H1 (cell line): ENCODE results near the gene GDAP1L1. TPM values are rescaled to one million over a fixed set of nuclear protein-coding genes. Genes with fewer than 3 reads are reported as not detected.

Experiments
- CTCF ChIA-PET: fragments of 300-600 bp; sonication (Branson Sonifier 250); formaldehyde crosslinking; loops from one replicate; lab custom pipeline; 2021; ENCODE audit not compliant: partially characterized antibody; lab: Charles Lee
- POLR2A ChIA-PET: fragments of 300-600 bp; sonication (Branson Sonifier 250); formaldehyde crosslinking; loops from one replicate; lab custom pipeline; 2021; ENCODE audit warnings: inconsistent platforms; ENCODE audit not compliant: partially characterized antibody; lab: Charles Lee
- DNase-seq, 2 experiments: peaks; one replicate each; pipeline versions ENCODE4 v3.0.0 to v3.0.0-alpha.2; 2010 to 2022; ENCODE audit warnings: low spot score in 2 of 2, low read depth in 1 of 2, mixed read lengths in 1 of 2
- FAIRE-seq: peaks from 2 replicates; lab custom pipeline; 2011; peaks lifted over from hg19 to GRCh38; lab: Jason Lieb, UNC
- H2AFZ ChIP-seq: 2 replicates; pipeline ENCODE4 v1.8.1; 2012; ENCODE audit warnings: low read length, inconsistent platforms
- H2AK5ac ChIP-seq: 2 replicates; pipeline ENCODE4 v1.6.1; 2013; ENCODE audit warnings: low read depth, low read length
- H2BK120ac ChIP-seq: replicated peaks from 2 replicates; pipeline ENCODE3; 2013; ENCODE audit warnings: low read depth, low read length, inconsistent platforms
- H2BK12ac ChIP-seq: 2 replicates; pipeline ENCODE4 v1.6.1; 2013; ENCODE audit warnings: low read depth, low read length
- H2BK15ac ChIP-seq: 2 replicates; pipeline ENCODE4 v1.6.1; 2013; ENCODE audit warnings: low read length
- H2BK20ac ChIP-seq: 2 replicates; pipeline ENCODE4 v1.6.1; 2013; ENCODE audit warnings: low read length
- H2BK5ac ChIP-seq: 2 replicates; pipeline ENCODE4 v1.6.1; 2013; ENCODE audit warnings: low read depth, low read length
- H3K14ac ChIP-seq: 2 replicates; pipeline ENCODE4 v1.6.1; 2013; ENCODE audit warnings: inconsistent platforms; ENCODE audit not compliant: insufficient read length
- H3K18ac ChIP-seq: 2 replicates; pipeline ENCODE4 v1.6.1; 2013; ENCODE audit warnings: low read length; ENCODE audit errors: extremely low read depth
- H3K23ac ChIP-seq: 2 replicates; pipeline ENCODE4 v1.6.1; 2013; ENCODE audit warnings: inconsistent platforms; ENCODE audit not compliant: insufficient read length
- H3K23me2 ChIP-seq: 2 replicates; pipeline ENCODE4 v1.6.1; 2013; ENCODE audit warnings: low read depth, low read length
- H3K27ac ChIP-seq: 2 replicates; pipeline ENCODE4 v1.6.1; 2011; ENCODE audit warnings: low read depth, low read length, inconsistent platforms
- H3K27me3 ChIP-seq, 4 experiments: replicated peaks in 1 of 4; 1 replicate in 1 of 4; 2 replicates in 3 of 4; pipeline versions ENCODE4 v1.6.1 to v1.8.1; 2011 to 2013; ENCODE audit warnings: low read length in 3 of 4, mild to moderate bottlenecking in 3 of 4, inconsistent platforms in 2 of 4, mixed read lengths in 2 of 4, moderate library complexity in 1 of 4; ENCODE audit not compliant: control insufficient read depth in 3 of 4, insufficient read depth in 3 of 4; ENCODE audit errors: extremely low read depth in 1 of 4
- H3K36me3 ChIP-seq, 4 experiments: 2 replicates each; pipeline versions ENCODE4 v1.6.1 to v1.8.1; 2011 to 2013; ENCODE audit warnings: mild to moderate bottlenecking in 4 of 4, low read length in 3 of 4, moderate library complexity in 2 of 4, control low read depth in 1 of 4, inconsistent platforms in 1 of 4; ENCODE audit not compliant: insufficient read depth in 4 of 4, control insufficient read depth in 2 of 4
- H3K4ac ChIP-seq: replicated peaks from 2 replicates; pipeline ENCODE3; 2013; ENCODE audit warnings: low read length, low read depth, mixed read lengths, inconsistent platforms; ENCODE audit not compliant: insufficient read length
- H3K4me1 ChIP-seq, 4 experiments: replicated peaks in 1 of 4; 1 replicate in 1 of 4; 2 replicates in 3 of 4; pipeline versions ENCODE4 v1.6.1 to v1.8.1; 2011 to 2013; ENCODE audit warnings: low read length in 3 of 4, inconsistent platforms in 2 of 4, mixed read lengths in 1 of 4; ENCODE audit not compliant: insufficient read depth in 4 of 4, control insufficient read depth in 3 of 4
- H3K4me2 ChIP-seq, 2 experiments: 2 replicates each; pipeline versions ENCODE4 v1.6.1 to v1.8.1; 2011 to 2013; ENCODE audit warnings: low read depth in 2 of 2, low read length in 2 of 2, control low read depth in 1 of 2, inconsistent platforms in 1 of 2, mild to moderate bottlenecking in 1 of 2; ENCODE audit not compliant: insufficient read depth in 1 of 2
- H3K4me3 ChIP-seq, 4 experiments: fragments of 200-600, 300-600 bp in 1 of 4; sonication (generic), shearing (Covaris generic), sonication (Bioruptor Twin) in 1 of 4; 2 replicates each; pipeline versions ENCODE4 v1.5.1 to v1.8.1; 2011 to 2016; ENCODE audit warnings: low read length in 4 of 4, low read depth in 3 of 4, control low read depth in 2 of 4, inconsistent platforms in 2 of 4, mild to moderate bottlenecking in 2 of 4, mixed read lengths in 1 of 4, moderate library complexity in 1 of 4; ENCODE audit not compliant: insufficient read depth in 2 of 4; ENCODE audit errors: extremely low read depth in 1 of 4
- H3K56ac ChIP-seq: replicated peaks from 2 replicates; pipeline ENCODE3; 2013; ENCODE audit warnings: low read depth, mild to moderate bottlenecking, mixed read lengths, low read length, inconsistent platforms; ENCODE audit not compliant: insufficient read length
- H3K79me1 ChIP-seq: 2 replicates; pipeline ENCODE4 v1.6.1; 2013; ENCODE audit warnings: low read depth, low read length, control low read depth
- H3K79me2 ChIP-seq, 2 experiments: 2 replicates each; pipeline versions ENCODE4 v1.6.1 to v1.8.1; 2012 to 2013; ENCODE audit warnings: low read length in 2 of 2, mild to moderate bottlenecking in 2 of 2, inconsistent platforms in 1 of 2; ENCODE audit not compliant: insufficient read depth in 2 of 2, control insufficient read depth in 1 of 2
- H3K9ac ChIP-seq, 4 experiments: replicated peaks in 1 of 4; 1 replicate in 1 of 4; 2 replicates in 3 of 4; pipeline versions ENCODE4 v1.6.1 to v1.8.1; 2011 to 2013; ENCODE audit warnings: low read depth in 3 of 4, low read length in 3 of 4, control low read depth in 2 of 4, mild to moderate bottlenecking in 2 of 4, moderate library complexity in 2 of 4, inconsistent platforms in 1 of 4; ENCODE audit errors: extremely low read depth in 1 of 4
- H3K9me3 ChIP-seq, 2 experiments: 2 replicates each; pipeline versions ENCODE4 v1.6.1 to v1.8.1; 2012 to 2013; ENCODE audit warnings: mild to moderate bottlenecking in 2 of 2, moderate library complexity in 2 of 2, control low read depth in 1 of 2, inconsistent platforms in 1 of 2, low read depth in 1 of 2, low read length in 1 of 2, mixed read lengths in 1 of 2; ENCODE audit not compliant: insufficient read depth in 2 of 2
- H4K20me1 ChIP-seq, 2 experiments: replicated peaks in 1 of 2; 2 replicates each; pipeline versions ENCODE3 to v1.8.1; 2011 to 2013; ENCODE audit warnings: inconsistent platforms in 2 of 2, low read length in 2 of 2, mild to moderate bottlenecking in 1 of 2; ENCODE audit not compliant: insufficient read depth in 2 of 2, control insufficient read depth in 1 of 2
- H4K5ac ChIP-seq: 2 replicates; pipeline ENCODE4 v1.6.1; 2013; ENCODE audit warnings: low read length, low read depth, mixed read lengths, inconsistent platforms; ENCODE audit not compliant: insufficient read length
- H4K8ac ChIP-seq: 2 replicates; pipeline ENCODE4 v1.8.0; 2013; ENCODE audit warnings: mild to moderate bottlenecking, moderate library complexity, low read length, inconsistent platforms; ENCODE audit not compliant: insufficient read depth; ENCODE audit errors: extremely low read depth
- H4K91ac ChIP-seq: replicated peaks from 2 replicates; pipeline ENCODE3; 2013; ENCODE audit warnings: low read length, mixed read lengths, inconsistent platforms; ENCODE audit not compliant: insufficient read length
- ATF3 ChIP-seq: IDR thresholded peaks from 2 replicates; pipeline ENCODE4 v1.6.1; 2011; ENCODE audit warnings: low read depth, mild to moderate bottlenecking, low read length; ENCODE audit not compliant: insufficient read depth
- CBX8 ChIP-seq: fragments of 300-800, 300-1000 bp; sonication (generic); IDR thresholded peaks from 2 replicates; pipeline ENCODE4 v1.7.1; 2016; ENCODE audit warnings: low read depth, low read length, borderline replicate concordance
- CHD2 ChIP-seq: IDR thresholded peaks from 2 replicates; pipeline ENCODE4 v1.6.1; 2012; ENCODE audit warnings: low read length, improper control_type of control experiment
- HDAC2 ChIP-seq, 2 experiments: fragments of 300-600 bp in 1 of 2; sonication (generic) in 1 of 2; IDR thresholded peaks; 2 replicates each; pipeline ENCODE4 v1.6.1; 2011 to 2012; ENCODE audit warnings: low read depth in 2 of 2, low read length in 2 of 2, mild to moderate bottlenecking in 2 of 2, moderate library complexity in 2 of 2, borderline replicate concordance in 1 of 2, inconsistent platforms in 1 of 2
- JUND ChIP-seq: IDR thresholded peaks from 2 replicates; pipeline ENCODE4 v1.6.1; 2011; ENCODE audit warnings: mild to moderate bottlenecking, improper control_type of control experiment, low read length
- POU5F1 ChIP-seq: IDR thresholded peaks from 2 replicates; pipeline ENCODE4 v1.6.1; 2011; ENCODE audit warnings: low read depth, mild to moderate bottlenecking, low read length, moderate library complexity
- RFX5 ChIP-seq: IDR thresholded peaks from 2 replicates; pipeline ENCODE4 v1.6.1; 2011; ENCODE audit warnings: low read depth, low read length, improper control_type of control experiment, borderline replicate concordance
- SIN3A ChIP-seq, 2 experiments: IDR thresholded peaks in 1 of 2; conservative IDR thresholded peaks in 1 of 2; 2 replicates each; pipeline ENCODE4 v1.6.1; 2011 to 2012; ENCODE audit warnings: low read length in 2 of 2, improper control_type of control experiment in 1 of 2, low read depth in 1 of 2, mild to moderate bottlenecking in 1 of 2
- SP1 ChIP-seq: IDR thresholded peaks from 2 replicates; pipeline ENCODE4 v1.6.1; 2011; ENCODE audit warnings: low read depth, low read length
- TCF12 ChIP-seq: IDR thresholded peaks from 2 replicates; pipeline ENCODE4 v1.6.1; 2011; ENCODE audit warnings: low read depth, mild to moderate bottlenecking, low read length
- WGBS, 2 experiments: shearing (Covaris generic) in 1 of 2; methylation state at CpG; one replicate each; pipeline versions ENCODE4 v1.1.6 to v1.1.7; 2013 to 2015; ENCODE audit warnings: low lambda C conversion rate in 2 of 2, mixed read lengths in 2 of 2, inconsistent platforms in 1 of 2, low coverage in 1 of 2, missing lambda C conversion rate in 1 of 2; ENCODE audit not compliant: insufficient replicate concordance in 2 of 2, insufficient coverage in 1 of 2, insufficient read length in 1 of 2; ENCODE audit errors: extremely low coverage in 1 of 2, missing lambda C conversion rate in 1 of 2; 5-methylcytosine and 5-hydroxymethylcytosine counted together
- polyA plus RNA-seq, 7 experiments: library from polyadenylated mRNA; depleted of rRNA in 3 of 7; stranded (reverse) in 5 of 7; unstranded in 2 of 7; fragments of >200 nt in 5 of 7; fragments of 200-250 nt in 2 of 7; gene quantifications; 1 replicate in 5 of 7; 2 replicates in 1 of 7; 4 replicates in 1 of 7; pipeline versions ENCODE4 v1.2.1 to v1.2.3, GENCODE V29; 2011 to 2013; ENCODE audit warnings: missing spikeins in 2 of 7, mixed read lengths in 2 of 7
- total RNA-seq: library from RNA; stranded (reverse); fragmentation: NEBNext Ultra II Directional; extraction: Animal tissue kit (Norgen Biotek cat#: 25700); gene quantifications from 2 replicates; pipeline ENCODE4 v1.2.1, GENCODE V29; 2021
- TF ChIP-seq, protein P1 (sequence below): IDR thresholded peaks from 2 replicates; pipeline ENCODE4 v1.6.1; 2012; ENCODE audit warnings: low read length, inconsistent platforms

Gene GDAP1L1
- total and polyA plus RNA-seq, 2 of the 8 experiments (the other 6 are each of a cell fraction or from before 2014, with no cell fraction given), result 8.5 to 63.1 TPM

DNA sequence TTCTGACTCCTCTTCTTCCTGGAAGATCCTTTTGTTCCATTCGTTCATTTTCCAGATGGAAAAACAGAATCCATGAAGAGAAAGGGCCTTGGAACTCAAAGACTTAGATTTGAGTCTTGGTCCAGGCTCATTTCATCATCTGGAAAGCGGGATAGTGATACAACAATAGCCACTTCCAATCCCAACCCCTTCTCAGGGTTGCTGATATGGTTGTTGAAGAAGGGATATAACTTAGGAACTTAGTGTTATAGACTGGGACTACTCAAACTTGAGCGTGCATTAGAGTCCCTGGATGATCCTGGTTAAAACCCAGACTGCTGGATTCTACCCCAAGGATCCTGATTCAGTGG is 1.3 kb downstream of the GDAP1L1 start:
- no peak overlapping the region for H2BK5ac ChIP-seq
- no peak overlapping the region for H4K8ac ChIP-seq
- H3K9me3 ChIP-seq, result no peaks in the 10 kb centered on the region
- no peaks in the 10 kb centered on the region for H3K36me3 ChIP-seq
- no peak overlapping the region for H2AFZ ChIP-seq
- H3K9ac ChIP-seq, result no peak overlapping the region
- no peak overlapping the region for H2BK12ac ChIP-seq
- no peak overlapping the region for H3K23ac ChIP-seq
- H3K79me2 ChIP-seq, result no peaks in the 10 kb centered on the region
- H3K4me1 ChIP-seq, result peaks cover 0 to 6% (median 0%) of the 10 kb centered on the region in 4 experiments; a peak in 4 of 7 replicates
- H3K56ac ChIP-seq, result no peak overlapping the region
- no peak overlapping the region for H3K27ac ChIP-seq
- peaks cover 11% of the 10 kb centered on the region for H3K23me2 ChIP-seq
- WGBS, 2 experiments, result 37% methylated on average over 3 of the region's 3 CpGs; no CpG with 5 or more reads in 1 of the 2 experiments
- H3K18ac ChIP-seq, result no peak overlapping the region
- no peak overlapping the region for H2BK120ac ChIP-seq
- H3K79me1 ChIP-seq, result no peaks in the 10 kb centered on the region
- H3K4me3 ChIP-seq, result peak overlapping the region in 1 of 4 experiments; percentile 93; a peak in 1 of 8 replicates
- H3K4me2 ChIP-seq, result peak overlapping the region; percentile 78 to 99; a peak in 2 of 4 replicates
- no peak overlapping the region for H2BK15ac ChIP-seq
- no peak overlapping the region for H2AK5ac ChIP-seq
- H3K4ac ChIP-seq, result no peak overlapping the region
- peaks cover 0 to 2% of the 10 kb centered on the region in 2 experiments for H4K20me1 ChIP-seq
- no peak overlapping the region for H4K5ac ChIP-seq
- CTCF ChIA-PET, result interaction anchor here (1.0 to 4.7 kb wide), 11 partner anchors 13 to 137 kb away, joined by 3 to 23 read pairs (median 8); no protein-coding TSS in a partner anchor
- H3K27me3 ChIP-seq, result no peaks in the 10 kb centered on the region
- no peak for DNase-seq
- POLR2A ChIA-PET, result interaction anchor here (1.8 to 2.2 kb wide), 2 partner anchors 14 to 76 kb away, joined by 5 to 9 read pairs; no protein-coding TSS in a partner anchor
- no peak overlapping the region for H4K91ac ChIP-seq
- FAIRE-seq, result no peak
- no peak overlapping the region for H2BK20ac ChIP-seq
- no peak overlapping the region for H3K14ac ChIP-seq
- TF ChIP-seq SP1, result no peak
- TF ChIP-seq HDAC2 (IDR thresholded peaks at IDR 0.05; ENCODE audit: borderline replicate concordance in 1 of 2, low read depth in 2 of 2, low read length in 2 of 2), result no peak
- TF ChIP-seq, protein P1, sequence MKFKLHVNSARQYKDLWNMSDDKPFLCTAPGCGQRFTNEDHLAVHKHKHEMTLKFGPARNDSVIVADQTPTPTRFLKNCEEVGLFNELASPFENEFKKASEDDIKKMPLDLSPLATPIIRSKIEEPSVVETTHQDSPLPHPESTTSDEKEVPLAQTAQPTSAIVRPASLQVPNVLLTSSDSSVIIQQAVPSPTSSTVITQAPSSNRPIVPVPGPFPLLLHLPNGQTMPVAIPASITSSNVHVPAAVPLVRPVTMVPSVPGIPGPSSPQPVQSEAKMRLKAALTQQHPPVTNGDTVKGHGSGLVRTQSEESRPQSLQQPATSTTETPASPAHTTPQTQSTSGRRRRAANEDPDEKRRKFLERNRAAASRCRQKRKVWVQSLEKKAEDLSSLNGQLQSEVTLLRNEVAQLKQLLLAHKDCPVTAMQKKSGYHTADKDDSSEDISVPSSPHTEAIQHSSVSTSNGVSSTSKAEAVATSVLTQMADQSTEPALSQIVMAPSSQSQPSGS, result no peak
- TF ChIP-seq TCF12, result no peak
- no peak for TF ChIP-seq POU5F1
- TF ChIP-seq CBX8, result no peak
- TF ChIP-seq SIN3A (conservative IDR thresholded peaks at IDR 0.05 in 1 of 2, IDR thresholded peaks at IDR 0.05 in 1 of 2; ENCODE audit: low read depth in 1 of 2, low read length in 2 of 2), result no peak
- no peak for TF ChIP-seq JUND
- TF ChIP-seq RFX5, result no peak
- TF ChIP-seq ATF3, result no peak
- TF ChIP-seq CHD2, result no peak
